Measurements from ENCODE around the gene RRP1. TPM values are rescaled to one million over a fixed set of nuclear protein-coding genes. Genes with fewer than 3 reads are reported as not detected.
A peak's percentile ranks its signal among the peaks of the same experiment; 100 is the strongest.

Gene RRP1
- total and polyA plus RNA-seq, 2 of the 13 experiments (the other 11 are each of a cell fraction or from before 2014, with no cell fraction given) = 20.1 to 35.1 TPM

GRCh38 chr21:43750339-43751033, 38.9 kb upstream of the RRP1 start:
- no peaks in the 10 kb centered on the region for H3K4me1 ChIP-seq (ENCODE audit: insufficient read depth, low read length)
- FAIRE-seq (no peak), ATAC-seq (no peak), DNase-seq (ENCODE audit: low spot score) (no peak)
- no peaks in the 10 kb centered on the region for H3K9me3 ChIP-seq (ENCODE audit: low read length)
- no peaks in the 10 kb centered on the region for H4K20me1 ChIP-seq (ENCODE audit: insufficient read depth, low read length)
- peaks cover 42 to 82% of the 10 kb centered on the region in 2 experiments for H3K36me3 ChIP-seq (replicated peaks in 1 of 2; ENCODE audit: control insufficient read depth in 1 of 2, insufficient read depth in 2 of 2, low read length in 2 of 2)
- intact Hi-C loops (cut with micrococcal nuclease; ENCODE audit: unreplicated experiment) = no loop called here
- H2AFZ ChIP-seq (ENCODE audit: low read length) = no peak overlapping the region
- H3K9ac ChIP-seq (ENCODE audit: insufficient read depth, low read depth, low read length) = no peak overlapping the region
- in situ Hi-C loops (cut with HindIII; ENCODE audit: extremely low pct_ligation_motif_present, low pct_unique_long_range_greater_than_20kb) = no loop called here
- ChIA-PET POLR2A (no interaction called here), CTCF (ENCODE audit: low intra/inter-chr PET ratio, low total read pairs) (no interaction called here)
- H3K27me3 ChIP-seq (ENCODE audit: control insufficient read depth in 1 of 2, insufficient read depth in 2 of 2, low read length in 2 of 2) = no peaks in the 10 kb centered on the region
- BruUV-seq (replicated peaks) = no TSS peak
- H3K79me2 ChIP-seq (ENCODE audit: insufficient read depth, low read length) = no peaks in the 10 kb centered on the region
- no peak overlapping the region for H3K27ac ChIP-seq (ENCODE audit: extremely low read length, insufficient read depth, low read length)
- H3K4me2 ChIP-seq (ENCODE audit: low read depth, low read length) = no peak overlapping the region
- H3K4me3 ChIP-seq (replicated peaks in 1 of 3; ENCODE audit: insufficient read depth in 1 of 3, low read depth in 2 of 3, low read length in 3 of 3) = no peak overlapping the region
- WGBS (ENCODE audit: low lambda C conversion rate) = 95% methylated on average over 16 of the region's 28 CpGs
- TF ChIP-seq ARNTL (CRISPR knock-in tag; IDR thresholded peaks at IDR 0.05) (no peak), POLR2A (IDR thresholded peaks at IDR 0.05; ENCODE audit: insufficient read depth in 1 of 2, low read depth in 2 of 2, low read length in 2 of 2) (peak in 1 of 2 experiments; percentile 41; a peak in 1 of 4 replicates), XRCC5 (optimal IDR thresholded peaks at IDR 0.05; ENCODE audit: low read length) (no peak), RBM22 (optimal IDR thresholded peaks at IDR 0.05; ENCODE audit: low read length) (peak; percentile 75), PAF1 (CRISPR knock-in tag; IDR thresholded peaks at IDR 0.05) (no peak), ZNF367 (CRISPR knock-in tag; IDR thresholded peaks at IDR 0.05; ENCODE audit: borderline replicate concordance) (no peak), STAT6 (CRISPR knock-in tag; IDR thresholded peaks at IDR 0.05; ENCODE audit: borderline replicate concordance) (no peak), ATF1 (CRISPR knock-in tag; IDR thresholded peaks at IDR 0.05) (no peak), AGO2 (optimal IDR thresholded peaks at IDR 0.05; ENCODE audit: low read depth, low read length) (peak; percentile 58), TARDBP (CRISPR knock-in tag; IDR thresholded peaks at IDR 0.05) (peak; percentile 84), ATRX (CRISPR knock-in tag; IDR thresholded peaks at IDR 0.05; ENCODE audit: borderline replicate concordance) (no peak), ATF2 (CRISPR knock-in tag; IDR thresholded peaks at IDR 0.05) (no peak), TAF1 (CRISPR knock-in tag; IDR thresholded peaks at IDR 0.05) (no peak), SNAPC2 (CRISPR knock-in tag; IDR thresholded peaks at IDR 0.05) (no peak), HIVEP1 (CRISPR knock-in tag; IDR thresholded peaks at IDR 0.05) (no peak), ZNF768 (CRISPR knock-in tag; IDR thresholded peaks at IDR 0.05) (peak; percentile 21; the same call in 1 of the 2 replicates), BRF2 (CRISPR knock-in tag; IDR thresholded peaks at IDR 0.05) (no peak)
- TF ChIP-seq, protein P1, sequence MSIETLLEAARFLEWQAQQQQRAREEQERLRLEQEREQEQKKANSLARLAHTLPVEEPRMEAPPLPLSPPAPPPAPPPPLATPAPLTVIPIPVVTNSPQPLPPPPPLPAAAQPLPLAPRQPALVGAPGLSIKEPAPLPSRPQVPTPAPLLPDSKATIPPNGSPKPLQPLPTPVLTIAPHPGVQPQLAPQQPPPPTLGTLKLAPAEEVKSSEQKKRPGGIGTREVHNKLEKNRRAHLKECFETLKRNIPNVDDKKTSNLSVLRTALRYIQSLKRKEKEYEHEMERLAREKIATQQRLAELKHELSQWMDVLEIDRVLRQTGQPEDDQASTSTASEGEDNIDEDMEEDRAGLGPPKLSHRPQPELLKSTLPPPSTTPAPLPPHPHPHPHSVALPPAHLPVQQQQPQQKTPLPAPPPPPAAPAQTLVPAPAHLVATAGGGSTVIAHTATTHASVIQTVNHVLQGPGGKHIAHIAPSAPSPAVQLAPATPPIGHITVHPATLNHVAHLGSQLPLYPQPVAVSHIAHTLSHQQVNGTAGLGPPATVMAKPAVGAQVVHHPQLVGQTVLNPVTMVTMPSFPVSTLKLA (IDR thresholded peaks at IDR 0.05) = peak; percentile 99
- TF ChIP-seq, protein P2, sequence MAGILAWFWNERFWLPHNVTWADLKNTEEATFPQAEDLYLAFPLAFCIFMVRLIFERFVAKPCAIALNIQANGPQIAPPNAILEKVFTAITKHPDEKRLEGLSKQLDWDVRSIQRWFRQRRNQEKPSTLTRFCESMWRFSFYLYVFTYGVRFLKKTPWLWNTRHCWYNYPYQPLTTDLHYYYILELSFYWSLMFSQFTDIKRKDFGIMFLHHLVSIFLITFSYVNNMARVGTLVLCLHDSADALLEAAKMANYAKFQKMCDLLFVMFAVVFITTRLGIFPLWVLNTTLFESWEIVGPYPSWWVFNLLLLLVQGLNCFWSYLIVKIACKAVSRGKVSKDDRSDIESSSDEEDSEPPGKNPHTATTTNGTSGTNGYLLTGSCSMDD (CRISPR knock-in tag; IDR thresholded peaks at IDR 0.05) = no peak
